Gastroesophageal sphincter (tissue), 4 donors: Measurements from ENCODE around the gene TBC1D14. TPM values are rescaled to one million over a fixed set of nuclear protein-coding genes. Genes with fewer than 3 reads are reported as not detected.

Source experiments
- ATAC-seq: fragments of 150-250 bp; one replicate; pipeline ENCODE4 v1.9.1; 2016; ENCODE audit warnings: mild to moderate bottlenecking, moderate library complexity
- H3K27ac ChIP-seq, 4 donors: fragments of 200-600 bp; sonication (generic) in 3 of 4; 1 replicate in 3 of 4; 2 replicates in 1 of 4; pipeline ENCODE4 v1.5.1; 2016 to 2019
- H3K27me3 ChIP-seq: fragments of 200-600 bp; sonication (generic); one replicate; pipeline ENCODE4 v1.5.1; 2019
- H3K36me3 ChIP-seq, 2 donors: fragments of 200-600 bp; sonication (generic); one replicate each; pipeline ENCODE4 v1.5.1; 2019; ENCODE audit warnings: control low read depth in 1 of 2
- H3K4me1 ChIP-seq, 3 donors: fragments of 200-600 bp; sonication (generic); 1 replicate in 2 of 3; 2 replicates in 1 of 3; pipeline ENCODE4 v1.5.1; 2016 to 2019; ENCODE audit warnings: control low read depth in 2 of 3
- H3K4me3 ChIP-seq, 2 donors: fragments of 200-600 bp; sonication (generic); one replicate each; pipeline ENCODE4 v1.5.1; 2019; ENCODE audit warnings: mild to moderate bottlenecking in 1 of 2, moderate library complexity in 1 of 2
- H3K9me3 ChIP-seq, 3 donors: fragments of 200-600 bp; sonication (generic); one replicate each; pipeline ENCODE4 v1.5.1; 2017 to 2019; ENCODE audit warnings: control low read depth in 2 of 3
- EP300 ChIP-seq: sonication (generic); formaldehyde crosslinking; IDR thresholded peaks from one replicate; pipeline ENCODE4 v1.6.1; 2017; ENCODE audit warnings: antibody characterized with exemption, mild to moderate bottlenecking
- POLR2A ChIP-seq, 2 donors: fragments of 450-650 bp; IDR thresholded peaks; one replicate each; pipeline ENCODE4 v1.6.1; 2017; ENCODE audit warnings: antibody characterized with exemption in 2 of 2, mild to moderate bottlenecking in 2 of 2, moderate library complexity in 1 of 2
- POLR2AphosphoS5 ChIP-seq: sonication (generic); formaldehyde crosslinking; IDR thresholded peaks from one replicate; pipeline ENCODE4 v1.6.1; 2017; ENCODE audit warnings: antibody characterized with exemption
- WGBS, 2 donors: methylation state at CpG; one replicate each; pipeline ENCODE4 v1.1.5; 2018; ENCODE audit warnings: low coverage in 1 of 2; 5-methylcytosine and 5-hydroxymethylcytosine counted together
- total RNA-seq, 4 donors: library from RNA; depleted of rRNA; stranded (reverse); fragments of >200 nt; gene quantifications; one replicate each; pipeline ENCODE4 v1.1.0, GENCODE V29; 2016
- TF ChIP-seq, protein P1 (sequence below), 4 experiments: fragments of 200-600 bp in 2 of 4; fragments of 450-650 bp in 2 of 4; sonication (generic) in 1 of 4; IDR thresholded peaks; one replicate each; pipeline ENCODE4 v1.5.1; 2017 to 2019; ENCODE audit warnings: antibody characterized with exemption in 4 of 4, mild to moderate bottlenecking in 2 of 4, moderate library complexity in 2 of 4

Gene TBC1D14
- total RNA-seq, 4 donors from 2014 or later = 42.5 to 54.2 (median 45.0) TPM

DNA sequence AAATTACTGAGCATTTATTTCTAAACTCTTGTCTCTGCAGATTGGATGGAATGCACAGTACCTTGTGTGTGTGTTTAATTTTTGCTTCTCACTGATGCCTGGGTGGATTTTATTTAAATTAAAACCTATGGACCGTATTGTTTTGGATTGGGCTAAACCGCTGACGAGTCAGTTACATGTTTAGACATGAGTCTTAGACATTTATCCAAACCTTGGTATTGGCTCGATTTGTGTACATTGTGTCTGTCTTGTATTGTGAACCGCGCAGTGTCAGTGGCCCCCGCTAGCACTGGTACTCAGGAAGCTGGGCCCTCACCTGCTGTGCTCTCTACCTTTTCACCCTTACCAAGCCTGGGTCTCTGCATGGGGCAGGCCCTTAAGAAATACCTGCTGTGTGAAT is 92.7 kb downstream of the TBC1D14 start:
- H3K4me3 ChIP-seq = no peak overlapping the region
- no peaks in the 10 kb centered on the region for H3K9me3 ChIP-seq
- H3K36me3 ChIP-seq = peaks cover 0 to 100% of the 10 kb centered on the region in 2 donors
- no peak for TF ChIP-seq POLR2A (IDR thresholded peaks at IDR 0.05)
- no peak for TF ChIP-seq EP300
- no peak for TF ChIP-seq POLR2AphosphoS5
- TF ChIP-seq, protein P1, sequence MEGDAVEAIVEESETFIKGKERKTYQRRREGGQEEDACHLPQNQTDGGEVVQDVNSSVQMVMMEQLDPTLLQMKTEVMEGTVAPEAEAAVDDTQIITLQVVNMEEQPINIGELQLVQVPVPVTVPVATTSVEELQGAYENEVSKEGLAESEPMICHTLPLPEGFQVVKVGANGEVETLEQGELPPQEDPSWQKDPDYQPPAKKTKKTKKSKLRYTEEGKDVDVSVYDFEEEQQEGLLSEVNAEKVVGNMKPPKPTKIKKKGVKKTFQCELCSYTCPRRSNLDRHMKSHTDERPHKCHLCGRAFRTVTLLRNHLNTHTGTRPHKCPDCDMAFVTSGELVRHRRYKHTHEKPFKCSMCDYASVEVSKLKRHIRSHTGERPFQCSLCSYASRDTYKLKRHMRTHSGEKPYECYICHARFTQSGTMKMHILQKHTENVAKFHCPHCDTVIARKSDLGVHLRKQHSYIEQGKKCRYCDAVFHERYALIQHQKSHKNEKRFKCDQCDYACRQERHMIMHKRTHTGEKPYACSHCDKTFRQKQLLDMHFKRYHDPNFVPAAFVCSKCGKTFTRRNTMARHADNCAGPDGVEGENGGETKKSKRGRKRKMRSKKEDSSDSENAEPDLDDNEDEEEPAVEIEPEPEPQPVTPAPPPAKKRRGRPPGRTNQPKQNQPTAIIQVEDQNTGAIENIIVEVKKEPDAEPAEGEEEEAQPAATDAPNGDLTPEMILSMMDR (IDR thresholded peaks at IDR 0.05) = no peak
- no peak for ATAC-seq
- 87 to 92% methylated on average over 7 of the region's 7 CpGs for WGBS, 2 donors
- no peak overlapping the region for H3K27ac ChIP-seq
- no peaks in the 10 kb centered on the region for H3K4me1 ChIP-seq
- no peaks in the 10 kb centered on the region for H3K27me3 ChIP-seq

GRCh38 chr4:7003176-7003878 is 93.7 kb downstream of the TBC1D14 start:
- no peak for ATAC-seq
- no peaks in the 10 kb centered on the region for H3K27me3 ChIP-seq
- H3K36me3 ChIP-seq = peaks cover 0 to 100% of the 10 kb centered on the region in 2 donors
- no peaks in the 10 kb centered on the region for H3K4me1 ChIP-seq
- WGBS, 2 donors = 76 to 88% methylated on average over 4 to 5 of the region's 11 CpGs
- H3K4me3 ChIP-seq = no peak overlapping the region
- TF ChIP-seq, protein P1 (IDR thresholded peaks at IDR 0.05) = no peak
- TF ChIP-seq POLR2A (IDR thresholded peaks at IDR 0.05) = no peak
- no peak for TF ChIP-seq POLR2AphosphoS5
- no peak for TF ChIP-seq EP300
- H3K27ac ChIP-seq = no peak overlapping the region
- no peaks in the 10 kb centered on the region for H3K9me3 ChIP-seq

DNA sequence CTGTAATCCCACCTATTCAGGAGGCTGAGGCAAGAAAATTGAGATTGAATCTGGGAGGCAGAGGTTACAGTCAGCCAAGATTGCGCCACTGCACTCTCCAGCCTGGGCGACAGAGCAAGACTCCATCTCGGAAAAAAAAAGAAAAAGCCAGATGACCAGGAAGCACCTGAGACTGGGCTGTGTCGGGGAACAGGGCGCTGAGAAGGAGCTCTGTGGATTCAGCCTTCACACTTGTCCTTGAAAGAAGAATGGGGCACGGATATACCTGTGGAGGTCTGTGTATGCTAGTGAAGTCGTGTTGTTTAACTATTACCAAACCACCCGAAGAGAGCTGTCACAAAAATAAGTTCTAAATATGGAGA is 94.2 kb downstream of the TBC1D14 start:
- 78% methylated on average over 8 of the region's 8 CpGs; no CpG with 5 or more reads in 1 of the 2 donors for WGBS, 2 donors
- no peak for ATAC-seq

DNA sequence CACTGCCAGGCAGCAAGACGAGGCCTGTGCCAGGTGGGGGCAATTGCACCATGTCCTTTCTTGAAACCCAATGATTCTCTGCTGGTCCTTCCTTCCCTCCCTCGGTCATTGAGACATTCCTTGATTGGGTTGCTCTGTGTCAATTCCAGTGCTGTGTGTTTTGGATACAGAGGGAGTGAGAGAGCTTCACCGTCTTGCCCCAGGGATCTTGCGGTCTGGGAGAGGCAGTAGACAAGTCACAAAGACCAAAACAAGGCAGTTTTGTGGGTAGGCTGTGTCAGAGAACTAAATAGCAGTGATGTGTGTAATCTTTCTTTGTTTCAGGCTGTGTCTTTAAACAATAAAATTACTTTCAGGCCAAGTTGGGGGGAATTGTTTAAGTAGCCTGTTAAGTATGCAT is 94.7 kb downstream of the TBC1D14 start:
- Histone ChIP-seq H3K4me3 (no peak overlapping the region), H3K4me1 (no peaks in the 10 kb centered on the region), H3K27ac (no peak overlapping the region), H3K9me3 (no peaks in the 10 kb centered on the region), H3K36me3 (peaks cover 0 to 100% of the 10 kb centered on the region in 2 donors), H3K27me3 (no peaks in the 10 kb centered on the region)
- no peak for ATAC-seq
- WGBS, 2 donors = 90 to 97% methylated on average over 2 to 4 of the region's 4 CpGs
- TF ChIP-seq POLR2A (IDR thresholded peaks at IDR 0.05) = no peak
- no peak for TF ChIP-seq EP300
- TF ChIP-seq POLR2AphosphoS5 = no peak
- TF ChIP-seq, protein P1 (IDR thresholded peaks at IDR 0.05) = no peak

More for the DNA sequence above, 94.2 kb downstream of the TBC1D14 start:
- Histone ChIP-seq H3K36me3 (peaks cover 0 to 100% of the 10 kb centered on the region in 2 donors), H3K9me3 (no peaks in the 10 kb centered on the region), H3K4me1 (no peaks in the 10 kb centered on the region), H3K4me3 (no peak overlapping the region), H3K27ac (no peak overlapping the region), H3K27me3 (no peaks in the 10 kb centered on the region)
- TF ChIP-seq POLR2AphosphoS5 (no peak), EP300 (no peak), POLR2A (IDR thresholded peaks at IDR 0.05) (no peak)
- TF ChIP-seq, protein P1 (IDR thresholded peaks at IDR 0.05) = no peak

DNA sequence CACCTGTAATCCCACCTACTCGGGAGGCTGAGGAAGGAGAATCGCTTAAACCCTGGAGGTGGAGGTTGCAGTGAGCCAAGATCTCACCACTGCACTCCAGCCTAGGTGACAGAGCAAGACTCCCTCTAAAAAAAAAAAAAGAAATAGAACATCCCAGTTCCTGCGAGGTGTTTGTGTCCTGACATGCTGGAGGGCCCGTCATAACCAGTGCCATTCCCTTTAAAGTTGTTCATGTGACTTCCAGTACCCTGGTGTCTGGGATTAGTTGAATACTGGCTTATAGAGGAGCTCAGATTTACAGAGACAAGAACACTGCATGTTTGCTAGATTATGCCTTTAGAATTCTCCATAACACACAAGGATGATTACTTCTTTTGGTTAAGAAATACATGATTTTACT is 95.9 kb downstream of the TBC1D14 start:
- TF ChIP-seq, protein P1 (IDR thresholded peaks at IDR 0.05) = no peak
- TF ChIP-seq POLR2AphosphoS5 (no peak), EP300 (no peak), POLR2A (IDR thresholded peaks at IDR 0.05) (no peak)
- H3K36me3 ChIP-seq = peaks cover 0 to 100% of the 10 kb centered on the region in 2 donors
- H3K4me3 ChIP-seq = no peak overlapping the region
- H3K9me3 ChIP-seq = no peaks in the 10 kb centered on the region
- 83 to 94% methylated on average over 1 to 4 of the region's 4 CpGs for WGBS, 2 donors
- H3K4me1 ChIP-seq = peaks cover 0 to 5% (median 0%) of the 10 kb centered on the region in 3 donors
- no peaks in the 10 kb centered on the region for H3K27me3 ChIP-seq
- ATAC-seq = no peak
- H3K27ac ChIP-seq = no peak overlapping the region
